HCT116 (cell line): ENCODE measurements around the gene TRIM10. TPM values are rescaled to one million over a fixed set of nuclear protein-coding genes. Genes with fewer than 3 reads are reported as not detected.

ENCODE experiments used
- ATAC-seq: fragments of 200-7000 bp; cut with Tn5 transposase; 2 replicates; pipeline ENCODE4 v1.9.1; 2020; ENCODE audit warnings: mild to moderate bottlenecking, moderate library complexity
- BruUV-seq: library from RNA; stranded (reverse); fragments of 400-500 nt; replicated peaks from 2 replicates; lab custom pipeline; 2021; lab: Mats Ljungman, UMichigan
- CTCF ChIA-PET: fragments of 300-600 bp; sonication (Branson Sonifier 250); formaldehyde crosslinking; loops from one replicate; lab custom pipeline; 2021; ENCODE audit warnings: antibody characterized with exemption; lab: Charles Lee
- POLR2A ChIA-PET: fragments of 300-600, 350-600 bp; sonication (Branson Sonifier 250); formaldehyde crosslinking; loops from one replicate; lab custom pipeline; 2021; ENCODE audit warnings: antibody characterized with exemption; lab: Charles Lee
- RAD21 ChIA-PET, 2 experiments: fragments of 300-600 bp; sonication (Branson Sonifier 250); formaldehyde crosslinking; loops; one replicate each; lab custom pipeline; 2023; ENCODE audit warnings: low total read pairs in 2 of 2; ENCODE audit not compliant: uncharacterized antibody in 2 of 2, unreplicated experiment in 2 of 2, low non-redundant PET in 1 of 2; lab: Charles Lee
- DNase-seq: peaks from one replicate; pipeline ENCODE4 v3.0.0-alpha.2; 2010; ENCODE audit warnings: low read depth, low spot score
- H2AFZ ChIP-seq: fragments of 200-600 bp; shearing (Covaris generic), sonication (generic); 2 replicates; pipeline ENCODE4 v1.6.1; 2017; ENCODE audit warnings: low read depth, mixed run types, mixed read lengths, antibody characterized with exemption, low read length; ENCODE audit not compliant: poor library complexity, severe bottlenecking
- H3K27ac ChIP-seq: 2 replicates; pipeline ENCODE4 v1.5.1; 2012; ENCODE audit warnings: low read depth, low read length
- H3K27me3 ChIP-seq: fragments of 200-600 bp; sonication (generic); 2 replicates; pipeline ENCODE4 v1.6.1; 2016; ENCODE audit warnings: mixed run types, low read length, mixed read lengths; ENCODE audit not compliant: insufficient read depth
- H3K36me3 ChIP-seq, 2 experiments: fragments of 200-500 bp in 1 of 2; fragments of 200-600 bp in 1 of 2; sonication (Bioruptor generic) in 1 of 2; sonication (generic) in 1 of 2; 2 replicates each; pipeline versions ENCODE4 v1.5.1 to v1.6.1; 2014 to 2016; ENCODE audit warnings: low read length in 2 of 2, inconsistent platforms in 1 of 2, mixed read lengths in 1 of 2, mixed run types in 1 of 2; ENCODE audit not compliant: insufficient read depth in 2 of 2, control insufficient read depth in 1 of 2
- H3K4me1 ChIP-seq, 2 experiments: fragments of 200-600 bp in 1 of 2; sonication (generic) in 1 of 2; 2 replicates each; pipeline versions ENCODE4 v1.5.1 to v1.6.1; 2012 to 2017; ENCODE audit warnings: low read length in 2 of 2, inconsistent platforms in 1 of 2, mild to moderate bottlenecking in 1 of 2, mixed read lengths in 1 of 2, mixed run types in 1 of 2, moderate library complexity in 1 of 2; ENCODE audit not compliant: insufficient read depth in 2 of 2, control insufficient read depth in 1 of 2
- H3K4me2 ChIP-seq: fragments of 200-600 bp; sonication (generic); 2 replicates; pipeline ENCODE4 v1.6.1; 2017; ENCODE audit warnings: mixed run types, low read length, mixed read lengths
- H3K4me3 ChIP-seq, 2 experiments: fragments of 200-600 bp in 1 of 2; sonication (generic) in 1 of 2; replicated peaks in 1 of 2; 2 replicates each; pipeline ENCODE4 v1.5.1; 2011 to 2016; ENCODE audit warnings: low read length in 2 of 2, control low read depth in 1 of 2, low read depth in 1 of 2, mild to moderate bottlenecking in 1 of 2, mixed read lengths in 1 of 2, mixed run types in 1 of 2
- H3K79me2 ChIP-seq: fragments of 200-600 bp; sonication (generic); 2 replicates; pipeline ENCODE4 v1.6.1; 2017; ENCODE audit warnings: mild to moderate bottlenecking, mixed run types, low read length, moderate library complexity, mixed read lengths; ENCODE audit not compliant: insufficient read depth
- H3K9ac ChIP-seq: fragments of 200-600 bp; sonication (generic); 2 replicates; pipeline ENCODE4 v1.6.1; 2016; ENCODE audit warnings: low read length, mixed read lengths
- H3K9me2 ChIP-seq: fragments of 200-600 bp; sonication (generic), shearing (Covaris generic); 2 replicates; pipeline ENCODE4 v1.6.1; 2017; ENCODE audit warnings: mixed run types, mild to moderate bottlenecking, moderate library complexity; ENCODE audit not compliant: insufficient read depth
- H3K9me3 ChIP-seq, 2 experiments: fragments of 200-500 bp in 1 of 2; fragments of 200-600 bp in 1 of 2; sonication (Bioruptor generic) in 1 of 2; sonication (generic) in 1 of 2; 2 replicates each; pipeline ENCODE4 v1.6.1; 2014 to 2017; ENCODE audit warnings: low read length in 2 of 2, mixed read lengths in 2 of 2, inconsistent platforms in 1 of 2, low read depth in 1 of 2, mild to moderate bottlenecking in 1 of 2, mixed run types in 1 of 2, moderate library complexity in 1 of 2; ENCODE audit not compliant: control insufficient read depth in 1 of 2, insufficient read depth in 1 of 2
- H4K20me1 ChIP-seq: fragments of 200-600 bp; sonication (generic), shearing (Covaris generic); 2 replicates; pipeline ENCODE4 v1.6.1; 2017; ENCODE audit warnings: mixed run types, mild to moderate bottlenecking, moderate library complexity; ENCODE audit not compliant: insufficient read depth
- CBX3 ChIP-seq: IDR thresholded peaks from 2 replicates; pipeline ENCODE4 v1.6.1; 2012; ENCODE audit warnings: low read depth
- CEBPB ChIP-seq: IDR thresholded peaks from 2 replicates; pipeline ENCODE4 v1.6.1; 2012; ENCODE audit warnings: low read depth
- CTCF ChIP-seq, 3 experiments: fragments of 200-600 bp in 1 of 3; sonication (generic) in 1 of 3; IDR thresholded peaks in 2 of 3; conservative IDR thresholded peaks in 1 of 3; 2 replicates each; pipeline ENCODE4 v1.5.1; 2012 to 2017; ENCODE audit warnings: low read depth in 2 of 3, low read length in 2 of 3, antibody characterized with exemption in 1 of 3, borderline replicate concordance in 1 of 3, control low read depth in 1 of 3, mild to moderate bottlenecking in 1 of 3, mixed read lengths in 1 of 3, mixed run types in 1 of 3, moderate library complexity in 1 of 3; ENCODE audit not compliant: insufficient read depth in 1 of 3
- EZH2 ChIP-seq: fragments of 200-600 bp; sonication (generic); IDR thresholded peaks from 2 replicates; pipeline ENCODE4 v1.6.1; 2017; ENCODE audit warnings: antibody characterized with exemption, mixed run types
- POLR2A ChIP-seq: IDR thresholded peaks from 2 replicates; pipeline ENCODE4 v1.7.0; 2011; ENCODE audit warnings: borderline replicate concordance; ENCODE audit not compliant: insufficient read depth, insufficient read length; ENCODE audit errors: extremely low read depth
- YY1 ChIP-seq: IDR thresholded peaks from 2 replicates; pipeline ENCODE4 v1.6.1; 2011; ENCODE audit warnings: low read length, low read depth, moderate library complexity, mild to moderate bottlenecking; ENCODE audit not compliant: insufficient replicate concordance; ENCODE audit errors: extremely low read depth
- ZNF274 ChIP-seq: fragments of 200-500 bp; sonication (Bioruptor generic); IDR thresholded peaks from 2 replicates; pipeline ENCODE4 v1.6.1; 2014; ENCODE audit warnings: mild to moderate bottlenecking, low read depth, low read length, inconsistent platforms
- intact Hi-C: fragments of 100-400 bp; cut with micrococcal nuclease; formaldehyde crosslinking; loops from 2 replicates; pipeline ENCODE4 v1.10.0; 2022
- total RNA-seq: library from RNA; stranded (reverse); gene quantifications from one replicate; pipeline ENCODE4 v1.2.1, GENCODE V29; 2021; ENCODE audit not compliant: unreplicated experiment

The TRIM10 gene
- total RNA-seq, 1 experiment from 2014 or later = 0.98 TPM

DNA sequence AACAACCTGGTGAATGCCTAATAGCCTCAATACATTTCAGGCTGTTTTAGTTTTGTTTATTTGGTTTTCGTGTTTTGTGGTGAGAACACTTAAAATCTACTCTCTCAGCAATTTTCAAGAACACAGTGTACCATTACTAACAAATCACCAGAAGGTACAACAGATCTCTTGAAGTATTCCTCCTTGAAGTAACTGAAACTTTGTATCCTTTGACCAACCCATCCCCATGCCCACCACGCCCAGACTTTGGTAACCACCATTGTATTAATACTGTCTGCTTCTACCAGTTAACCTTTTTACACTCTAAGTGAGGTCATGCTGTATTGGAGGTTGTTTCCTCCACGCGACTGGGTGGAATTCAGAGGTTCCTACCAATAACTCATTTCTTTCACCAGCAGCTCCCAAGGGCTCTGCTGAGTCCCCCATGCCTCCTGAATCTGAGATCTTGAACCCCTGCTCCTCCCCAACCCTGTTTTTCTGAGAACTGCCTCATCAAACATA is 30.8 kb downstream of the TRIM10 start:
- intact Hi-C loops = no loop called here
- TF ChIP-seq POLR2A = no peak
- TF ChIP-seq CBX3 = no peak
- no peak for TF ChIP-seq EZH2
- no peak for TF ChIP-seq CEBPB
- TF ChIP-seq, all 23 proteins: peak for 0
- H2AFZ ChIP-seq = peak overlapping the region; percentile 86
- ChIA-PET POLR2A (interaction anchor here (1.3 kb wide), 1 partner anchor 27 kb away, joined by 4 read pairs; no protein-coding TSS in a partner anchor), RAD21 (no interaction called here), CTCF (interaction anchor here (1.2 to 6.0 kb wide), 9 partner anchors 8 to 191 kb away, joined by 3 to 105 read pairs (median 5); no protein-coding TSS in a partner anchor)
- H3K4me3 ChIP-seq = no peak overlapping the region
- peak overlapping the region; percentile 62 for H3K4me2 ChIP-seq
- no peaks in the 10 kb centered on the region for H3K79me2 ChIP-seq
- no TSS peak for BruUV-seq
- H3K9me2 ChIP-seq = no peaks in the 10 kb centered on the region
- no peak for DNase-seq
- H3K4me1 ChIP-seq = peaks cover 8 to 17% of the 10 kb centered on the region in 2 experiments; a peak in 3 of 4 replicates
- no peak overlapping the region for H3K9ac ChIP-seq
- no peaks in the 10 kb centered on the region for H3K9me3 ChIP-seq
- no peaks in the 10 kb centered on the region for H3K27me3 ChIP-seq
- H4K20me1 ChIP-seq = no peaks in the 10 kb centered on the region
- ATAC-seq = no peak
- H3K36me3 ChIP-seq = no peaks in the 10 kb centered on the region
- H3K27ac ChIP-seq = no peak overlapping the region

- Histone ChIP-seq H3K9me2 (no peaks in the 10 kb centered on the region), H3K36me3 (no peaks in the 10 kb centered on the region), H3K4me2 (peak overlapping the region; percentile 39), H2AFZ (peak overlapping the region; percentile 43), H3K4me3 (no peak overlapping the region), H3K79me2 (no peaks in the 10 kb centered on the region), H3K4me1 (peaks cover 8 to 17% of the 10 kb centered on the region in 2 experiments; a peak in 3 of 4 replicates)
- ChIA-PET POLR2A (interaction anchor here (1.3 kb wide), 1 partner anchor 26 kb away, joined by 4 read pairs; no protein-coding TSS in a partner anchor), RAD21 (no interaction called here)
- TF ChIP-seq CEBPB = no peak
- no peak for TF ChIP-seq YY1
- TF ChIP-seq CTCF (IDR thresholded peaks at IDR 0.05 in 2 of 3, conservative IDR thresholded peaks at IDR 0.05 in 1 of 3; ENCODE audit: borderline replicate concordance in 1 of 3, insufficient read depth in 1 of 3, low read depth in 2 of 3, low read length in 2 of 3) = no peak
- TF ChIP-seq ZNF274 = no peak
- TF ChIP-seq, all 23 proteins: peak for 0
- Histone ChIP-seq H3K27ac (no peak overlapping the region), H3K9ac (no peak overlapping the region), H3K27me3 (no peaks in the 10 kb centered on the region), H3K9me3 (no peaks in the 10 kb centered on the region), H4K20me1 (no peaks in the 10 kb centered on the region)
- intact Hi-C loops = no loop called here
- CTCF ChIA-PET = interaction anchor here (1.8 to 6.0 kb wide), 2 partner anchors 25 kb away, joined by 11 to 105 read pairs; no protein-coding TSS in a partner anchor
- BruUV-seq = no TSS peak
- DNase-seq = no peak
- ATAC-seq = no peak
These were observed 31.5 kb downstream of the TRIM10 start for GRCh38 chr6:30129265-30130178.
